HepG2 (cell line): Measurements from ENCODE around the gene ZFAND2B. TPM values are rescaled to one million over a fixed set of nuclear protein-coding genes. Genes with fewer than 3 reads are reported as not detected.

Experiments used
- AHR ChIP-seq: IDR thresholded peaks from 2 replicates; pipeline ENCODE4 v1.6.1; 2018; ENCODE audit warnings: missing genetic modification reagents, missing compliant biosample characterization
- AKAP8 ChIP-seq: sonication (generic); formaldehyde crosslinking; IDR thresholded peaks from 2 replicates; pipeline ENCODE4 v1.5.1; 2020; ENCODE audit warnings: mild to moderate bottlenecking, missing genetic modification reagents
- ARID2 ChIP-seq: sonication (generic); formaldehyde crosslinking; IDR thresholded peaks from 2 replicates; pipeline ENCODE4 v1.8.1; 2022; ENCODE audit warnings: mild to moderate bottlenecking, missing genetic modification reagents, borderline replicate concordance
- FOXA1 ChIP-seq, 2 experiments: fragments of 450-650 bp in 1 of 2; sonication (generic) in 1 of 2; formaldehyde crosslinking in 1 of 2; IDR thresholded peaks; 2 replicates each; pipeline versions ENCODE4 v1.4.0 to v1.6.1; 2016 to 2020; ENCODE audit warnings: missing genetic modification reagents in 1 of 2
- MAFF ChIP-seq: IDR thresholded peaks from 2 replicates; pipeline ENCODE4 v1.6.1; 2011; ENCODE audit warnings: low read depth, low read length, improper control_type of control experiment
- MED1 ChIP-seq: sonication (generic); formaldehyde crosslinking; IDR thresholded peaks from 2 replicates; pipeline ENCODE4 v1.4.0; 2020; ENCODE audit warnings: missing genetic modification reagents
- MLLT10 ChIP-seq: sonication (generic); formaldehyde crosslinking; IDR thresholded peaks from 2 replicates; pipeline ENCODE4 v1.4.0; 2020; ENCODE audit warnings: missing genetic modification reagents
- MYC ChIP-seq: sonication (generic); formaldehyde crosslinking; IDR thresholded peaks from 2 replicates; pipeline ENCODE4 v1.9.0; 2021; ENCODE audit warnings: missing genetic modification reagents, borderline replicate concordance
- NFRKB ChIP-seq: fragments of 450-650 bp; IDR thresholded peaks from 2 replicates; pipeline ENCODE4 v1.6.1; 2017
- PLRG1 ChIP-seq: fragments of 450-650 bp; conservative IDR thresholded peaks from 2 replicates; pipeline ENCODE4 v1.6.1; 2016
- POLR2G ChIP-seq: fragments of 200-400 bp; formaldehyde crosslinking; IDR thresholded peaks from 2 replicates; pipeline ENCODE4 v1.6.1; 2018; ENCODE audit warnings: mild to moderate bottlenecking, low read depth, low read length, moderate library complexity
- PRDM4 ChIP-seq: sonication (generic); formaldehyde crosslinking; IDR thresholded peaks from 2 replicates; pipeline ENCODE4 v1.9.0; 2021; ENCODE audit warnings: missing genetic modification reagents, borderline replicate concordance
- RCOR2 ChIP-seq: IDR thresholded peaks from 2 replicates; pipeline ENCODE4 v1.6.1; 2016; ENCODE audit warnings: missing biosample characterization, missing genetic modification reagents
- SP1 ChIP-seq, 2 experiments: fragments of 450-650 bp in 1 of 2; sonication (generic) in 1 of 2; formaldehyde crosslinking in 1 of 2; IDR thresholded peaks; 2 replicates each; pipeline versions ENCODE4 v1.4.0 to v1.6.1; 2016 to 2020; ENCODE audit warnings: missing genetic modification reagents in 1 of 2
- TBX3 ChIP-seq: fragments of 450-650 bp; IDR thresholded peaks from 2 replicates; pipeline ENCODE4 v1.6.1; 2017; ENCODE audit warnings: antibody characterized with exemption, mild to moderate bottlenecking, inconsistent platforms, borderline replicate concordance
- ZNF501 ChIP-seq: sonication (generic); formaldehyde crosslinking; IDR thresholded peaks from 2 replicates; pipeline ENCODE4 v1.5.1; 2020; ENCODE audit warnings: mild to moderate bottlenecking, moderate library complexity, missing genetic modification reagents
- ZNF607 ChIP-seq: sonication (generic); formaldehyde crosslinking; IDR thresholded peaks from 2 replicates; pipeline ENCODE4 v1.5.1; 2020; ENCODE audit warnings: missing genetic modification reagents, mild to moderate bottlenecking, borderline replicate concordance
- polyA plus RNA-seq, 8 experiments: library from polyadenylated mRNA; depleted of rRNA in 3 of 8; stranded (reverse) in 7 of 8; unstranded in 1 of 8; fragments of >200 nt; fragmentation: Illumina TruSeq in 4 of 8; extraction: Trizol in 4 of 8; gene quantifications; 2 replicates each; pipeline versions ENCODE4 v1.2.1 to v1.2.3, GENCODE V29; 2011 to 2016; ENCODE audit warnings: low read depth in 4 of 8, missing spikeins in 1 of 8, mixed read lengths in 1 of 8; ENCODE audit not compliant: insufficient read depth in 1 of 8
- total RNA-seq, 5 experiments: library from RNA; depleted of rRNA; stranded (reverse); fragments of >200 nt; fragmentation: Illumina TruSeq; extraction: Trizol; gene quantifications; 2 replicates each; pipeline ENCODE4 v1.2.3, GENCODE V29; 2016; ENCODE audit warnings: low read depth in 1 of 5
- TF ChIP-seq, protein P1 (sequence below): IDR thresholded peaks from 2 replicates; pipeline ENCODE4 v1.6.1; 2016; ENCODE audit warnings: low read depth
- TF ChIP-seq, protein P2 (sequence below): sonication (generic); formaldehyde crosslinking; IDR thresholded peaks from 2 replicates; pipeline ENCODE4 v1.4.0; 2020; ENCODE audit warnings: missing genetic modification reagents; ENCODE audit errors: not compliant biosample characterization
- TF ChIP-seq, protein P3 (sequence below): IDR thresholded peaks from 2 replicates; pipeline ENCODE4 v1.6.1; 2012; ENCODE audit warnings: low read depth, low read length, improper control_type of control experiment
- TF ChIP-seq, protein P4 (sequence below): sonication (generic); formaldehyde crosslinking; IDR thresholded peaks from 2 replicates; pipeline ENCODE4 v1.8.0; 2022; ENCODE audit warnings: missing genetic modification reagents, mild to moderate bottlenecking, moderate library complexity, borderline replicate concordance

ZFAND2B gene
- total and polyA plus RNA-seq, 2 of the 13 experiments (the other 11 are each of a cell fraction or from before 2014, with no cell fraction given), result 53.3 to 115 TPM

DNA sequence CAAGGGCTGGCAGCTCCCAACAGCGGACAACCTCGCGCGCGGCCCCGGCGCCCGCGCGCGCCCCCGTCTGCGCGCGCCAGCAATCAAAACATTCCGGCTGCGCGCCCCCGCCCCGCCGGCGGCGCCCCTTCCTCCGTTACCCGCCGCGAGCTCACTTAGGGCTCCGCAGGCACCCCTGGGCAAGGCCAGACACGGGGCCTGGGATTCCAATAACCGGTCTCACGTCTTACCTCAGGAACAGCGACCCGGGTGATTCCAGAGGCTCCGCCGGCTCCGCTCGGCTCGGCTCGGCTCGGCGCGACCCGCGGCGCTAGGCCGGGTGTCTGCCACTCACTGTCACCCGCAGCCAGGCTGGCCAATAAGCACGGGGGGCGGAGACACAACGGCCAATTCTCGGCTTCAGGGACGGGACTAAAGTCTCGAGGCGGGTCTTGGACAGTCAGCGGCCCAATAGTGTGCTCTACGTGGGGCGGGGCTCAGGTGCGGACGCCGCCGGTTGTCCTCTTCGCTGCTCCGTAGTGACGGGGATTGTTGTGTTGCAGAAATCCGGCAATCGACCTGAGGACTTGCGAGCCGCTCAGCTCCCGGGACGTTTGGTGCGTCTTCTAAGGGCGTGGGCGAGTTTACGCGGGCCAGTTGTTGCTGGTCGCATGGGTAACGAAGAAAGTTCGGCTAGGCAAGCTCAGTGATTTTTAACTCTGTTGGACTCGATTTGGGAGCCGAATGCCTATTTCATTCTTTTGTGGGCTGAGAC, 22.9 kb downstream of the ZFAND2B start, which contains the start of the genes ANKZF1 and ATG9A (continued):
- no peak for TF ChIP-seq PRDM4
- no peak for TF ChIP-seq NFRKB
- TF ChIP-seq MED1 (CRISPR knock-in tag), result peak; percentile 75
- TF ChIP-seq AHR, result peak; percentile 76; the same call in 1 of the 2 replicates
- no peak for TF ChIP-seq PLRG1
- no peak for TF ChIP-seq FOXA1 (IDR thresholded peaks at IDR 0.05)
- TF ChIP-seq FOXA1 (CRISPR knock-in tag; IDR thresholded peaks at IDR 0.05), result no peak; the same call in 1 of the 2 replicates
- TF ChIP-seq, protein P1, sequence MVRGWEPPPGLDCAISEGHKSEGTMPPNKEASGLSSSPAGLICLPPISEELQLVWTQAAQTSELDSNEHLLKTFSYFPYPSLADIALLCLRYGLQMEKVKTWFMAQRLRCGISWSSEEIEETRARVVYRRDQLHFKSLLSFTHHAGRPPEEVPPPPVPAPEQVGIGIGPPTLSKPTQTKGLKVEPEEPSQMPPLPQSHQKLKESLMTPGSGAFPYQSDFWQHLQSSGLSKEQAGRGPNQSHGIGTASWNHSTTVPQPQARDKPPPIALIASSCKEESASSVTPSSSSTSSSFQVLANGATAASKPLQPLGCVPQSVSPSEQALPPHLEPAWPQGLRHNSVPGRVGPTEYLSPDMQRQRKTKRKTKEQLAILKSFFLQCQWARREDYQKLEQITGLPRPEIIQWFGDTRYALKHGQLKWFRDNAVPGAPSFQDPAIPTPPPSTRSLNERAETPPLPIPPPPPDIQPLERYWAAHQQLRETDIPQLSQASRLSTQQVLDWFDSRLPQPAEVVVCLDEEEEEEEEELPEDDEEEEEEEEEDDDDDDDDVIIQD, result no peak; the same call in 1 of the 2 replicates
- no peak for TF ChIP-seq MLLT10 (CRISPR knock-in tag)
- TF ChIP-seq, protein P2, sequence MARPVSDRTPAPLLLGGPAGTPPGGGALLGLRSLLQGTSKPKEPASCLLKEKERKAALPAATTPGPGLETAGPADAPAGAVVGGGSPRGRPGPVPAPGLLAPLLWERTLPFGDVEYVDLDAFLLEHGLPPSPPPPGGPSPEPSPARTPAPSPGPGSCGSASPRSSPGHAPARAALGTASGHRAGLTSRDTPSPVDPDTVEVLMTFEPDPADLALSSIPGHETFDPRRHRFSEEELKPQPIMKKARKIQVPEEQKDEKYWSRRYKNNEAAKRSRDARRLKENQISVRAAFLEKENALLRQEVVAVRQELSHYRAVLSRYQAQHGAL, result no peak
- TF ChIP-seq MYC, result peak; percentile 37; the same call in 1 of the 2 replicates
- TF ChIP-seq, protein P3, sequence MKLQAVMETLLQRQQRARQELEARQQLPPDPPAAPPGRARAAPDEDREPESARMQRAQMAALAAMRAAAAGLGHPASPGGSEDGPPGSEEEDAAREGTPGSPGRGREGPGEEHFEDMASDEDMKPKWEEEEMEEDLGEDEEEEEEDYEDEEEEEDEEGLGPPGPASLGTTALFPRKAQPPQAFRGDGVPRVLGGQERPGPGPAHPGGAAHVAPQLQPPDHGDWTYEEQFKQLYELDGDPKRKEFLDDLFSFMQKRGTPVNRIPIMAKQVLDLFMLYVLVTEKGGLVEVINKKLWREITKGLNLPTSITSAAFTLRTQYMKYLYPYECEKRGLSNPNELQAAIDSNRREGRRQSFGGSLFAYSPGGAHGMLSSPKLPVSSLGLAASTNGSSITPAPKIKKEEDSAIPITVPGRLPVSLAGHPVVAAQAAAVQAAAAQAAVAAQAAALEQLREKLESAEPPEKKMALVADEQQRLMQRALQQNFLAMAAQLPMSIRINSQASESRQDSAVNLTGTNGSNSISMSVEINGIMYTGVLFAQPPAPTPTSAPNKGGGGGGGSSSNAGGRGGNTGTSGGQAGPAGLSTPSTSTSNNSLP, result no peak
- peak; percentile 95 for TF ChIP-seq POLR2G
- TF ChIP-seq SP1 (IDR thresholded peaks at IDR 0.05), result peak; percentile 87
- TF ChIP-seq SP1 (CRISPR knock-in tag; IDR thresholded peaks at IDR 0.05), result peak; percentile 98
- TF ChIP-seq, protein P4, sequence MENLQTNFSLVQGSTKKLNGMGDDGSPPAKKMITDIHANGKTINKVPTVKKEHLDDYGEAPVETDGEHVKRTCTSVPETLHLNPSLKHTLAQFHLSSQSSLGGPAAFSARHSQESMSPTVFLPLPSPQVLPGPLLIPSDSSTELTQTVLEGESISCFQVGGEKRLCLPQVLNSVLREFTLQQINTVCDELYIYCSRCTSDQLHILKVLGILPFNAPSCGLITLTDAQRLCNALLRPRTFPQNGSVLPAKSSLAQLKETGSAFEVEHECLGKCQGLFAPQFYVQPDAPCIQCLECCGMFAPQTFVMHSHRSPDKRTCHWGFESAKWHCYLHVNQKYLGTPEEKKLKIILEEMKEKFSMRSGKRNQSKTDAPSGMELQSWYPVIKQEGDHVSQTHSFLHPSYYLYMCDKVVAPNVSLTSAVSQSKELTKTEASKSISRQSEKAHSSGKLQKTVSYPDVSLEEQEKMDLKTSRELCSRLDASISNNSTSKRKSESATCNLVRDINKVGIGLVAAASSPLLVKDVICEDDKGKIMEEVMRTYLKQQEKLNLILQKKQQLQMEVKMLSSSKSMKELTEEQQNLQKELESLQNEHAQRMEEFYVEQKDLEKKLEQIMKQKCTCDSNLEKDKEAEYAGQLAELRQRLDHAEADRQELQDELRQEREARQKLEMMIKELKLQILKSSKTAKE (CRISPR knock-in tag), result no peak
- peak; percentile 72; the same call in 1 of the 2 replicates for TF ChIP-seq TBX3
- TF ChIP-seq AKAP8 (CRISPR knock-in tag), result no peak
- TF ChIP-seq ZNF501 (CRISPR knock-in tag), result peak; percentile 70
- TF ChIP-seq MAFF, result 0 out of 2 replicates have a peak, but pooled peaks have one; percentile 0
- no peak for TF ChIP-seq RCOR2 (CRISPR knock-in tag)
- no peak; the same call in 1 of the 2 replicates for TF ChIP-seq ZNF607 (CRISPR knock-in tag)
- TF ChIP-seq ARID2, result no peak
